Gastroesophageal sphincter (tissue), 3 donors: Measurements from ENCODE around the gene HSF5.

Experiments
- EP300 ChIP-seq: sonication (generic); formaldehyde crosslinking; IDR thresholded peaks from one replicate; pipeline ENCODE4 v1.6.1; 2017; ENCODE audit warnings: antibody characterized with exemption, mild to moderate bottlenecking
- POLR2AphosphoS5 ChIP-seq: sonication (generic); formaldehyde crosslinking; IDR thresholded peaks from one replicate; pipeline ENCODE4 v1.6.1; 2017; ENCODE audit warnings: antibody characterized with exemption
- TF ChIP-seq, protein P1 (sequence below), 4 experiments: fragments of 200-600 bp in 2 of 4; fragments of 450-650 bp in 2 of 4; sonication (generic) in 1 of 4; IDR thresholded peaks; one replicate each; pipeline ENCODE4 v1.5.1; 2017 to 2019; ENCODE audit warnings: antibody characterized with exemption in 4 of 4, mild to moderate bottlenecking in 2 of 4, moderate library complexity in 2 of 4

DNA sequence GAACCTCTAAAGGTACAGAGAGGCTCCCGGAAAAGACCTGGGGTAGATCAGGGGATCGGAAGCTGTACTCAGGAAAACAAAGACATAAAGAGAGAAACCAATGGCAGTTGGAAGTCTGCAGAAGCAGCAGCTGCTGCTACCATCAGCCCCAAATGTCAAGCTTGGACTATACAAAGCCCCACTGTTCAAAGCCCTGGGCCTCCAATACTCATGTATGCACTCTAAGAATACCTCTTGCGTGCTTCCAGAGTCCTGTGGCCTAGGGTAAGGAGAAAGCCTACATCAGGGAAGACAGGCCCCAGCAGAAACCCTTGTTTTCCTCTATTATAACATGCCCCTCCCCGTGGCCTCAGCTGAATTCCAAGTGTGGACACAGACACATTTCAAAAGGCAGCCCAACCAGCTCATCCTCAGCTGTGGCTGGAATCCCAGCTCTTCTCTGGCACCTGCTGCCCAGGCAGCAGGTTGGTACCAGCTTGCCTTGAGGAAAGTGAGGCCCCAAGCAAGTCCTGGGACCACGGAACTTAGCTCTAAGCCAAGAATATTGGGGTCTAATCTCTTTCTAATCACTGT, 45.5 kb upstream of the HSF5 start:
- TF ChIP-seq POLR2AphosphoS5 (no peak), EP300 (no peak)
- TF ChIP-seq, protein P1, sequence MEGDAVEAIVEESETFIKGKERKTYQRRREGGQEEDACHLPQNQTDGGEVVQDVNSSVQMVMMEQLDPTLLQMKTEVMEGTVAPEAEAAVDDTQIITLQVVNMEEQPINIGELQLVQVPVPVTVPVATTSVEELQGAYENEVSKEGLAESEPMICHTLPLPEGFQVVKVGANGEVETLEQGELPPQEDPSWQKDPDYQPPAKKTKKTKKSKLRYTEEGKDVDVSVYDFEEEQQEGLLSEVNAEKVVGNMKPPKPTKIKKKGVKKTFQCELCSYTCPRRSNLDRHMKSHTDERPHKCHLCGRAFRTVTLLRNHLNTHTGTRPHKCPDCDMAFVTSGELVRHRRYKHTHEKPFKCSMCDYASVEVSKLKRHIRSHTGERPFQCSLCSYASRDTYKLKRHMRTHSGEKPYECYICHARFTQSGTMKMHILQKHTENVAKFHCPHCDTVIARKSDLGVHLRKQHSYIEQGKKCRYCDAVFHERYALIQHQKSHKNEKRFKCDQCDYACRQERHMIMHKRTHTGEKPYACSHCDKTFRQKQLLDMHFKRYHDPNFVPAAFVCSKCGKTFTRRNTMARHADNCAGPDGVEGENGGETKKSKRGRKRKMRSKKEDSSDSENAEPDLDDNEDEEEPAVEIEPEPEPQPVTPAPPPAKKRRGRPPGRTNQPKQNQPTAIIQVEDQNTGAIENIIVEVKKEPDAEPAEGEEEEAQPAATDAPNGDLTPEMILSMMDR (IDR thresholded peaks at IDR 0.05): no peak
